Mucosa of stomach (tissue), 1 donor: ENCODE data around the gene PTGER4.
A peak's percentile ranks its signal among the peaks of the same experiment; 100 is the strongest.
"Not testable (repeated sequence)": the region's sequence is repeated elsewhere in the genome, so short reads cannot be mapped to it uniquely, and the experiment has no call there.

ENCODE experiments used
- H3K27me3 ChIP-seq: one replicate; pipeline ENCODE4 v1.7.0; 2013; ENCODE audit warnings: mild to moderate bottlenecking, low read length; ENCODE audit not compliant: control insufficient read depth, insufficient read depth
- H3K36me3 ChIP-seq: one replicate; pipeline ENCODE4 v1.7.0; 2013; ENCODE audit warnings: low read length; ENCODE audit not compliant: control insufficient read depth, insufficient read depth
- H3K4me1 ChIP-seq: one replicate; pipeline ENCODE4 v1.7.0; 2013; ENCODE audit warnings: mild to moderate bottlenecking, low read length; ENCODE audit not compliant: control insufficient read depth, insufficient read depth
- H3K4me3 ChIP-seq: one replicate; pipeline ENCODE4 v1.7.0; 2013; ENCODE audit warnings: low read length
- H3K9ac ChIP-seq: one replicate; pipeline ENCODE4 v1.7.0; 2013; ENCODE audit warnings: mild to moderate bottlenecking, low read length, moderate library complexity
- H3K9me3 ChIP-seq: one replicate; pipeline ENCODE4 v1.7.0; 2013; ENCODE audit warnings: mild to moderate bottlenecking, low read length, moderate library complexity; ENCODE audit not compliant: control insufficient read depth
- donor health status: Pancreatic carcinoma.

The PTGER4 gene

DNA sequence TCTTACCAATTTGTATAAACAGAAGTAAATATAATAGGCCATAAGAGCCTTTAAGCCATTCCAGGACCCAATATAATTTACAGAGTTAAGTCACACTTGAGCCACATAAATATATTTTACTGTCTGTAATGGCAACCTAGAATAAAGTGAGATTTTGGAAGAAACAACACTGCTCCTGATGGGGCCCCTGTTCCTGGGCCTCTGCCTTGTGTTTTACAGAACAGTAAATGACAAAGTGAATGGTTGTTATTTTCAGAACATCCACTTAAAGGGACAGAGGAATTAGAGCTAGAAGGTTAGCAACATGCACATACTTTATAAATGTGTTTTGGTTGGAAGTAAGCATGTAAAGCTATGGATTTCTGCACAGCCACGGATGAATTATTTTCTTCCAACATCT, 3.6 kb downstream of the PTGER4 start:
- H3K4me1 ChIP-seq = peaks cover 4% of the 10 kb centered on the region
- H3K4me3 ChIP-seq = peak overlapping the region; percentile 96
- peaks cover 7% of the 10 kb centered on the region for H3K27me3 ChIP-seq
- no peaks in the 10 kb centered on the region for H3K36me3 ChIP-seq
- peak overlapping the region; percentile 88 for H3K9ac ChIP-seq
- H3K9me3 ChIP-seq = no peaks in the 10 kb centered on the region

- Histone ChIP-seq H3K4me1 (peaks cover 4% of the 10 kb centered on the region), H3K36me3 (peaks cover under 1% of the 10 kb centered on the region), H3K27me3 (peaks cover 7% of the 10 kb centered on the region), H3K9ac (no peak overlapping the region), H3K4me3 (no peak overlapping the region), H3K9me3 (no peaks in the 10 kb centered on the region)
Measured at GRCh38 chr5:40685193-40685592, 5.5 kb downstream of the PTGER4 start.

DNA sequence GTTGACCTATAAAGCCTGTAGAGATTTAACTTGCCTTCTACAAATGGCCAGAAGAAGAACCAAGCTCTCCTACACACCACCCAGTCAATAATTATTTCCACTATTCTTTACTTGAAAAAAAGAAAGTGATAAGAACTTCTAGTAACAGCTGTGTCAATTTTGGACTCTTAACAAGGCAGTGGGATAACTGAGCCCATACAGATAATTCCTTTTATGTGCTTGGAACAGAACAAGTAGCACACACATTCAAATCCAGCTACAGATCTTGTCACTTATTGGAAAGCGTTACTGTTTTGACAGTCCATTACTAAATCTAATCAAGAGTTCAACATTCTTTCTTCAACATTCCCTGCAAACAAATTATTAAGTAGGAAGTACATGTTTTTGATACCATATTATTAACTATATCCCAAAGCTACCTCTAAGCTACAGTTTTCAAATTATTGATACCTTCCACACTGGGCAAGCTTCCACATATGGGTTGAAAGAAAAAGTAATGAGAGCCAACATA, 6.3 kb downstream of the PTGER4 start:
- H3K9me3 ChIP-seq = no peaks in the 10 kb centered on the region
- H3K27me3 ChIP-seq = no peaks in the 10 kb centered on the region
- H3K36me3 ChIP-seq = peaks cover 5% of the 10 kb centered on the region
- peak overlapping the region; percentile 16 for H3K9ac ChIP-seq
- no peak overlapping the region for H3K4me3 ChIP-seq
- peaks cover 4% of the 10 kb centered on the region for H3K4me1 ChIP-seq

- Histone ChIP-seq H3K4me1 (peaks cover 4% of the 10 kb centered on the region), H3K4me3 (no peak overlapping the region), H3K9ac (no peak overlapping the region), H3K27me3 (no peaks in the 10 kb centered on the region), H3K9me3 (no peaks in the 10 kb centered on the region), H3K36me3 (peaks cover 7% of the 10 kb centered on the region)
Measured at GRCh38 chr5:40687321-40687720, 7.6 kb downstream of the PTGER4 start.

- Histone ChIP-seq H3K4me1 (peaks cover 4% of the 10 kb centered on the region), H3K4me3 (no peak overlapping the region), H3K9ac (peak overlapping the region; percentile 26), H3K9me3 (no peaks in the 10 kb centered on the region), H3K36me3 (peaks cover 10% of the 10 kb centered on the region), H3K27me3 (no peaks in the 10 kb centered on the region)
Measured at GRCh38 chr5:40688127-40688761, 8.5 kb downstream of the PTGER4 start.

- H3K9ac ChIP-seq = no peak overlapping the region
Measured at GRCh38 chr5:40688996-40689395, 9.3 kb downstream of the PTGER4 start.

DNA sequence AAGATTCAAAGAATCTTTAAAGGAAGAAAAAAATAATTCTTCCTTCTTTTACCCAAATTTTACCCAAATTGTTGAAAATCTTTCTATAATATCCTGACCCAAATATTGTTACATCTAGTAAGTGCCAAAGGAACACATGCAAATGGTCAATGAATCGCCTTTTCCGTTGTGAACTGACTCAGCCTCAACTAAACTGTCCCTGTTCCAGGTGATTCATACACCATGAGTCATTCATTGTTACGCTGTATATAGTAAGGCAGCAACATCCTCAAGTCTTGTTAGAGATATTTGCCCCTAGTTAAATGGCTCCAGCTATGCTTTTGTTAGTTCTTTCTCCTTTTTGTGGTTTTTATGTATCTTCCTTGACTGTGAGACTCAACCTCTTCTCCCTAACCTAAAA, 9.7 kb downstream of the PTGER4 start:
- no peak overlapping the region for H3K4me3 ChIP-seq
- no peak overlapping the region for H3K9ac ChIP-seq
- no peaks in the 10 kb centered on the region for H3K4me1 ChIP-seq
- peaks cover 10% of the 10 kb centered on the region for H3K36me3 ChIP-seq
- H3K9me3 ChIP-seq = no peaks in the 10 kb centered on the region
- H3K27me3 ChIP-seq = no peaks in the 10 kb centered on the region

More at GRCh38 chr5:40688996-40689395, 9.3 kb downstream of the PTGER4 start:
- Histone ChIP-seq H3K27me3 (no peaks in the 10 kb centered on the region), H3K9me3 (no peaks in the 10 kb centered on the region), H3K36me3 (peaks cover 10% of the 10 kb centered on the region), H3K4me1 (no peaks in the 10 kb centered on the region), H3K4me3 (no peak overlapping the region)

GRCh38 chr5:40690267-40690666, 10.6 kb downstream of the PTGER4 start:
- no peaks in the 10 kb centered on the region for H3K27me3 ChIP-seq
- H3K9me3 ChIP-seq = no peaks in the 10 kb centered on the region
- no peak overlapping the region for H3K9ac ChIP-seq
- peaks cover 10% of the 10 kb centered on the region for H3K36me3 ChIP-seq
- no peak overlapping the region for H3K4me3 ChIP-seq
- no peaks in the 10 kb centered on the region for H3K4me1 ChIP-seq

DNA sequence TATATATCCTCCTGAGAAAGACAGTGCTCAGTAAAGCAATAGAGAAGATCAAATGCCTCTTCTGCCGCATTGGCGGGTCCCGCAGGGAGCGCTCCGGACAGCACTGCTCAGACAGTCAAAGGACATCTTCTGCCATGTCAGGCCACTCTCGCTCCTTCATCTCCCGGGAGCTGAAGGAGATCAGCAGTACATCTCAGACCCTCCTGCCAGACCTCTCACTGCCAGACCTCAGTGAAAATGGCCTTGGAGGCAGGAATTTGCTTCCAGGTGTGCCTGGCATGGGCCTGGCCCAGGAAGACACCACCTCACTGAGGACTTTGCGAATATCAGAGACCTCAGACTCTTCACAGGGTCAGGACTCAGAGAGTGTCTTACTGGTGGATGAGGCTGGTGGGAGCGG, 12.2 kb downstream of the PTGER4 start:
- H3K36me3 ChIP-seq = peaks cover 10% of the 10 kb centered on the region
- H3K4me1 ChIP-seq = no peaks in the 10 kb centered on the region
- no peak overlapping the region for H3K4me3 ChIP-seq
- H3K9ac ChIP-seq = no peak overlapping the region
- H3K9me3 ChIP-seq = no peaks in the 10 kb centered on the region
- H3K27me3 ChIP-seq = no peaks in the 10 kb centered on the region

GRCh38 chr5:40694433-40694832, 14.7 kb downstream of the PTGER4 start:
- H3K4me3 ChIP-seq = no peak overlapping the region
- H3K9ac ChIP-seq = no peak overlapping the region
- H3K36me3 ChIP-seq = peaks cover 10% of the 10 kb centered on the region
- H3K4me1 ChIP-seq = no peaks in the 10 kb centered on the region
- H3K9me3 ChIP-seq = no peaks in the 10 kb centered on the region
- H3K27me3 ChIP-seq = no peaks in the 10 kb centered on the region

DNA sequence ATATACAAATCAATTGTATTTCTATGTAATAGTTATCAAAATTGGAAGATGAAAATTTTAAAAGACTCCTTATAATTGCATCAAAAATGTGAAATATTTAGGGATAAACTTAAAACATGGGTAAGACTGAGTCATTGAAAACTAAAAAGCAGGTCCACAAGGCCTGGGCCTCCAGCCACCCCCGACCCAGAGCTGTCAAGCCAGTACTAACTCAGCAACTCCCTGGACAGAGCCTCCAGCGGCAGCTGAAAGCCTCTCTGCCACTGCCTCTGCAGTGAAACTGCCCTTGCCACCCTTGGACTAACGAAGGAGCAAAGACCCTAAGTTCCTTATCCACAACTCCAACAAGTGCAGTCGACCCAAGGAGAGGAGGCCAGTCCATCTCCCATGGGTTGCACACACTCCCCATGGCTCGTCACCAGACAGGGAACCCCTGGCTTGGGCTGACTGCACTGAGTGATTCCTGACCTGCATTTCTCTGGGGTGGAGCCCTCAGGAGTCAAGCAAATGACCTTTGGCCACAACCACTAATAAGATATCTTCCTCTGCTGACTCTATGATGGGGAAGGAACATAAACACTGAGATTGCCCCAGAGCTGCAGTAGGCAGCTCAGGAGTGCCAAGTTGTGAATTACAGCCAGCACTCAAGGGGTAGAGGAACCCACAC, 20.5 kb downstream of the PTGER4 start:
- H3K4me1 ChIP-seq = peaks cover 9% of the 10 kb centered on the region
- H3K36me3 ChIP-seq = no peaks in the 10 kb centered on the region
- H3K27me3 ChIP-seq = no peaks in the 10 kb centered on the region
- H3K9me3 ChIP-seq = no peaks in the 10 kb centered on the region
- no peak overlapping the region for H3K4me3 ChIP-seq
- no peak overlapping the region for H3K9ac ChIP-seq

GRCh38 chr5:40702027-40702426, 22.3 kb downstream of the PTGER4 start:
- H3K4me1 ChIP-seq, H3K4me3 ChIP-seq, H3K27me3 ChIP-seq: not testable (repeated sequence)

More at GRCh38 chr5:40702027-40702426, 22.3 kb downstream of the PTGER4 start:
- not testable (repeated sequence) for H3K9me3 ChIP-seq, H3K9ac ChIP-seq, H3K36me3 ChIP-seq
